HG03460 (cell line): ENCODE results near the gene EBI3.
"Not testable (repeated sequence)": the region's sequence is repeated elsewhere in the genome, so short reads cannot be mapped to it uniquely, and the experiment has no call there.

Source experiments
- ATAC-seq: cut with Tn5 transposase; IDR thresholded peaks from one replicate; pipeline ENCODE4 v1.9.1; 2021; ENCODE audit not compliant: unreplicated experiment

EBI3 gene

GRCh38 chr19:4274321-4274686 lies 45.0 kb downstream of the EBI3 start:
- ATAC-seq = not testable (repeated sequence)

GRCh38 chr19:4277191-4277696 lies 47.9 kb downstream of the EBI3 start:
- no peak for ATAC-seq

DNA sequence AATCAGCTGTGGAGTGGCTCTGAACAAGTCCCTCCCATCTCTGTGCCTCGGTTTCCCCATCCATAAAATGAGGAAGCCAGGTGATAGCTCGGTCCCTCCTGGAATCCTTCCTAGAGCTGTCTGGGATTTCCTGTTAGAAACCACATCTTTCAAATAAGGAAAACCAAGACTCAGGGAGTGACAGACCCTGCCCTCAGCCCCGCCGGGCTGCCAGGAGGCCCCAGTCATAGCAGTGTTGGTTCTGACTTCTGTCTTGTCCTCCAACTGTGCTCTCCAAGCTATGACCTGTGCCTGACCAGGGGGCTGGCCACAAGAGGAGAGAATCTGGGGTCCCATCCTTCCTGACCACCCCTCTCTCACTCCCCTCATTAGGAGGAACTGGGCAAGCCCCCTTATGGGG lies 48.7 kb downstream of the EBI3 start:
- no peak for ATAC-seq

- no peak for ATAC-seq
Observed at GRCh38 chr19:4278419-4279266, 49.3 kb downstream of the EBI3 start, which contains the start of gene SHD. Gene SHD (plus strand): TSS chr19:4279266. CDS start chr19:4280064, 798 bp downstream.

- ATAC-seq = no peak
Observed at GRCh38 chr19:4279267-4279529, 49.9 kb downstream of the EBI3 start.

DNA sequence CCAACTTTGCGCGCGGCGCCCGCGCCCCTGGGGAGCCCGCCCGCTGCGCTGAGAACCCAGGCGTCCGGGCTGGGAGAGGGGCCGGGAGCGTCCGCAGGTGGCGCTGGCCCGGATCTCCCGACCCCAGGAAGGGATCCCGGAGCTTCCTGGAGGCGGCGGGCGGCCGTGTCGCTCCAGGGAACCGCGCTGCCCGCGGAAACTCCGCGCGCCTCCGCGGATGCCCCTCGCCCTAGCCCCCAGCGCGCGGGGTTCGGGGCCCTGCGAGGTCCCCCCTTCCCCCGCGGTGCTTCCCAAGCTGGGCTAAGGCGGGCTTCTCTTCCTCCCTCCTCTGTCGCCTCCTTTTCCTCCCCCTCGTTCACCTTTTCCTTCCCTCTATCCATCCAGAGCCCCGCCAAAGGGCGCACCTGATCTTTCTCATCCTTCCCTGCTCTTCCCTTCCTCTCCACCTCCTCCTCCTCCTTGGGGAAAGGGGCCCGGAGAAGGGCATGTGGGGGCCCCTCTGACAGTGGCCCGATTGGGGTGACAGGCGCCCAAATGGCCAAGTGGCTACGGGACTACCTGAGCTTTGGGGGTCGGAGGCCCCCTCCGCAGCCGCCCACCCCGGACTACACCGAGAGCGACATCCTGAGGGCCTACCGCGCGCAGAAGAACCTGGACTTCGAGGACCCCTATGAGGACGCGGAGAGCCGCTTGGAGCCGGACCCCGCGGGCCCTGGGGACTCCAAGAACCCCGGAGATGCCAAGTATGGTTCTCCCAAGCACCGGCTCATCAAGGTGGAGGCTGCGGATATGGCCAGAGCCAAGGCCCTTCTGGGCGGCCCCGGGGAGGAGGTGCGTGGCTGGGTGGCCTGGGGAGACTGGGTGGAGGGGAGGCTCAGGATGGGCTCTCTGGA lies 50.5 kb downstream of the EBI3 start:
- no peak for ATAC-seq

GRCh38 chr19:4284176-4284958 lies 55.0 kb downstream of the EBI3 start:
- ATAC-seq = no peak

DNA sequence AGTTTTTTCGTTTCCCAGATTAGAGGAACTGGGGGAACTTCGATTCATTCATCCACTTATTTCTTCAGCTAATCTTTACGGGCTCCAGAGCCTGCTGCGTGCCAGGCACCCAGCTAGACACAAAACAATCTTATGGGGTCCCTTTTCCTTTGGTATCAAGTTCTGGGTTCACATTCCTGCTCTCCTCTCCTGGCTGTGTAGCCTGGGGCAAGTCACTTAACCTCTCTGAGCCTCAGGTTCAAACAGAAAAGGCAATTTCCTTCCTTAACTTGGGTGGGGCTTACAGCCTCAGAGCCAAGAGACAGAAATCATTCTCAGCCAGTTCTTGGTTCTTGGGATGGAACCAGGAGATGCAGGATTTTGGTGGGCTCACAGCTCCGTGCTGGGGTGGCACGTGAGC lies 55.7 kb downstream of the EBI3 start:
- no peak for ATAC-seq

DNA sequence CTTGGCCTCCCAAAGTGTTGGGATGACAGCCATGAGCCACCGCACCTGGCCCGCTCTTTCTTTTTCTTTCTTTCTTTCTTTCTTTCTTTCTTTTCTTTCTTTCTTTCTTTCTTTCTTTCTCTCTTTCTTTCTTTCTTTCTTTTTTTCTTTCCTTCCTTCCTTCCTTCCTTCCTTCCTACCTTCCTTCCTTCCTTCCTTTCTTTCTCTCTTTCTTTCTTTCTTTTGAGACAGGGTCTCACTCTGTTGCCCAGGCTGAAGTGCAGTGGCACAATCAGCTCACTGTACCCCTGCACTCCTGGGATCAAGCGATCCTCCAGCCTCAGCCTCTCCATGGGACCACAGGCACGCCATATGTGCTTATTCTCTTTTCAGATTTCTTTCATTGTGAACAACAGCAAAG lies 56.8 kb downstream of the EBI3 start:
- ATAC-seq = not testable (repeated sequence)
